ENCODE data around the gene SMARCC1.

SMARCC1 gene

DNA sequence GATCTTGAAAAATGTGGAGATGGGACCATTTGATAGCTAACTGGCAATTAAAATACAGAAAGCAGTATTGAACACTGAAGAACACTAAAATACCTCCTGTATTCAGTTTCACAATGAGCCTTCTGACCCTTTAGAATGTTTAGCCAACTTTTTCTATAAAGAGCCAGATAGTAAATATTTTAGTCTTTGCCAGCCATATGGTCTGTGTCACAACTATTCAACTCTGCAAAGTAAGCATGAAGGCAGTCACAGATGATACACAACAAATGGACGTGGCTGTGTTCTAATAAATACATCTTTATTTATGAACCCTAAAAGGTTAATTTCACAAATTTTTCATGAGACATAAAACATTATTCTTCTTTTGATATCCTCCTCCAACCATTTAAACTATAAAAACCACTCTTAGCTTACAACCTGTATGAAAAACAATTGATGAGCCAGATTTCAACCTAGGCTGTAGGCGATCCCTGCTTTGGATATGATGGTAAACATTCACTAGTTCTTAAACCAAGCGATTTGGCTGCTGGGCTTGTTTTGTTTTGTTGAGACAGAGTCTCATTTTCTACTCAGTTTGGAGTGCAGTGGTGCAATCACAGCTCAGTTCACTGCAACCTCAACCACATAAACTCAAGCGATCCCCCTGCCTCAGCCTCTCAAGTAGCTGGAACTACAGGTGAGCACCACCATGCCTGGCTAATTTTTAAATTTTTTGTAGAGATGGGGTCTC is 189.5 kb downstream of the SMARCC1 start:
- DNase-seq (ENCODE audit: low read depth in 1 of 2, low spot score in 1 of 2) = no peak

DNA sequence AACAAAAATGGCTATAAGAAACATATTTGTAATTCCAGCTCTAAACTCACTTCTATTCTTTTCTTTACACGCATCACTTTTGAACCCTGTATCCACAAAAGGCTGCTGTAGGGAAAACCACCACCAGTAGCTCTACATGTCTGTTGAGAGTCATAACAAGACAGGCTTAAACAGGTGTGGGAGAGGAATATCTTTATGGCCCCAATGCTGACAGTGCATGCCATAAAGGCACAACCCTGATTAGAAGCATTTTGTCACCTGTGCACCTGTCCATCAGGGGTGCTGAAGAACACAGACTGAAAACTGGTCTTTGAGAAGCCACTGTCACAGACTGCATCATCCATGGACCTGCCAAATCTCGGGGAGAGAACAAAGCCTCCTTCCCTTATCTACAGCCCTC is 191.5 kb downstream of the SMARCC1 start:
- DNase-seq (ENCODE audit: low read depth in 1 of 2, low spot score in 1 of 2) = no peak

DNA sequence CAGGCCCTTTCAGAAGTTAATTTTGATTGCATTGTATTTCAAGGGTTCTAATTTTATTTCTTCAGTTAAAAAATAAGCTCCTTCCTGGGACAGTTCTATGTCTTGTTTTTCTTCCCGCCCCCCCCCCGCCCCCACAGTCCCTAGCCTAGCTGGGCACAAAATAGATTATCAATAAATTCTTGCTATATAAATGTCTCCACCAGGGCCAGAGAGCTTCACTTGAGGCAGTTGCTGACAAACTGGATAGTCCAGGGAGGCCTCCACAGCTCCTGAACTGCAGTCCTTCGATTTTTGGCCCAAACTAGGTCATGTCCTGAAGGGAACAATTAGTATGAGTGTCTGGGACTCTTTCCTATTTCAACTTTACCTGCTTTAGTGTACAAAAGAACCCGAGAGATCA is 193.1 kb downstream of the SMARCC1 start:
- no peak for DNase-seq (ENCODE audit: low read depth in 1 of 2, low spot score in 1 of 2)

DNA sequence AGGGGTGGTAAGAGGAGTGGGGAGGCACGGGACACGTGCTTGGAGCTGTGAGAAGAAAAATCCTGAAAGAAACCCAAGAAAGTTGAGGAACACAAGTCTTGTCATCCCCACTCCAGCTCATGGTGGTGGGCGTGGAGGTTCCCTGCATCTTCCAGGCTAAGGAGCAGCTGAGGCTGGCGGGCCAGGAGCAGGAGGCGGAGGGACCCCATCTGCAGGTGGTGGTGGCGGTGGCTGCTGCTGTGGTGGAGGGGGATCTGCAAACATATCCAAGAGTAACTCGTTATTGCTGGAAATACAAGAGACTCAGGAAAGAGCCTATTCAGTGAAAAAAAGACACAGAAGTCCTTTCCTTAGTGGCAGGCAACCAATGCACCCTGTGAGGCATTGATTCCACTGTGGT is 193.6 kb downstream of the SMARCC1 start:
- no peak for DNase-seq (ENCODE audit: low read depth in 1 of 2, low spot score in 1 of 2)

DNA sequence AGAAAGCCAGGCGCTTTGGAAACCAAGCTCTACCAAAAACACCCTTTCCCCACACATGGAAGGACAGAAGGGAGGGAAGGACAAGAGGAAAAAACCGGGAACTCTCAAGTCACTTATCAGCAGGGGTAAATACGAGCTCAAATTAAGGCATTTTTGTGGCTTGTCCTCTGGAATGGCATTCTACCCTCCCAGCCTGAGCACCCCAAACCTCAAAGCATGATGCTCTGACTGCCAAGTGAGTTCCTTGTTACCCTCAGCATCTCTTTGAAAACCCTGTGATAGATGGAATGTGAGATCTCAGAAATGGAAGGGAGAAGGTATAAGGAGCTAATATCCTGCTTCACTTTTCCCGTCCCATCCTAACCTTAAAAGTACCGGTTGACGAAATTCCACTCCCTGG is 194.9 kb downstream of the SMARCC1 start:
- no peak for DNase-seq (ENCODE audit: low read depth in 1 of 2, low spot score in 1 of 2)

DNA sequence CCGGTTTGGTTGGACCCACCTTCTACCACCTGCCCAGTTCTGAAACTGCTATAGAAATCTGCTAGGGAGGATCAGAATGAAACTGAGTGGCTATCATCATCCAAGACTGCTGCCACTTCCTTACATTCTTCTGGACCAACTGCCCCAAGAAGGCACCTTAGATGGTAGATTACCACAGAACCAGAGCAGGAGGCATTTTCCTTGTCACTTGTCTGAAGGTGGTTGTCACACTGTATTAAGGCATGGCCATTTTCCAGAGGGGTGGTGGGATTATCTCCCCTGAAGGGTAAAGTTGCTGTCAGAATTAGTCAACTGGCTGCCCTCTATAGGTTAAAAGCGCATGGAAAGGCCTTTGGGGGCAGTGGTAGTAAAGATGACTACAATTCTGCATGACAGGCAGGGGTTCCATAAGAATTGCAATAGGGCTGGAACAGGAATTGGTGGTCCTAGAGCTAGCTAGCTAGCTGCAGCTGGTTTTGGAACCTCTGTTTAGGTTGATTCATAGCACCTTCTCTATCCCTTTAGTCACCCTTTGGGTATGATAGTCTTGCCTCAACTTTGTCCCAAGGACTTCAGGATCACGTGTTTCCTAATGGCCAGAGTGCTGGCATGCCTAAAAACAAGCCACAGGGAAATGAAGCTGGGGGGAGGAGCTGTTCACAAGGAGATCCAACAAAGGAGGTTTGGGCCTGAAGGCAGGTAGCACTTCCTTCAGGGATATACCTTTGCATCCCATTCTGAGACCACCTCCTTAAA is 198.2 kb downstream of the SMARCC1 start:
- no peak for DNase-seq (ENCODE audit: low read depth in 1 of 2, low spot score in 1 of 2)

DNA sequence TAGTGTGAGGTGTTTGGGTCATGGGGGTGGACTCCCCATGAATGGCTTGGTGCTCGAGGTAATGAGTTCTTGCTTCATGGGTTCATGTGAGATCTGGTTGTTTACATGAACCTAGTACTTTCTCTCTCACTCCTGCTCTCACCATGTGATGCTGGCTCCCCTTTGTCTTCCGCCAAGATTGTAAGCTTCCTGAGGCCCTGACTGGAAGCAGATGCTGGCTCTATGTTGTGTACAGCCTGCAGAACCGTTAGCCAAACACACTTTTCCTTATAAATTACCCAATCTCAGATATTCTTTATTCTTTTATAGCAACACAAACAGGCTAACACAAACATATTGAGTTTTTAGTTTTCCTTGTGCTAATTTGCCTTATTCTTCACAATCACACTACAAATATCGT is 199.9 kb downstream of the SMARCC1 start:
- no peak for DNase-seq (ENCODE audit: low read depth in 1 of 2, low spot score in 1 of 2)

DNA sequence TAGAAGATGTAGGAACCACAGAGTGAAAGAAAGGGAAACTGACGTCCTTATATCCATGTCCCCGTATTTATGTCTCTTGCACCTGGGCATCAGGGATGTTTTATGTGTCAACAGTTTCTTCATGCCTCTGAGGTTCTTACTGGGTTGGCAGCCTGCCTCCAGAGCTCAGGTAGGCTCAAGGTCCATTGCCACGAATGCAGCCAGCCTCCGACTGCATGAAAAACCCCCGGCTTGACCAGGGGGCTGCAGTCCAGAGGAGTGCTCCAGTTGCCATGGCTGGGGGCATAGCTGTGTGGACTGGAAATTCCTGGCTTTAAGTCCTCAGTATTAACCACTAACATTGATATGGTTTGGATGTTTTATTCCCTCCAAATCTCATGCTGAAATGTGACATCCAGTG is 200.3 kb downstream of the SMARCC1 start:
- DNase-seq (ENCODE audit: low read depth in 1 of 2, low spot score in 1 of 2) = no peak

DNA sequence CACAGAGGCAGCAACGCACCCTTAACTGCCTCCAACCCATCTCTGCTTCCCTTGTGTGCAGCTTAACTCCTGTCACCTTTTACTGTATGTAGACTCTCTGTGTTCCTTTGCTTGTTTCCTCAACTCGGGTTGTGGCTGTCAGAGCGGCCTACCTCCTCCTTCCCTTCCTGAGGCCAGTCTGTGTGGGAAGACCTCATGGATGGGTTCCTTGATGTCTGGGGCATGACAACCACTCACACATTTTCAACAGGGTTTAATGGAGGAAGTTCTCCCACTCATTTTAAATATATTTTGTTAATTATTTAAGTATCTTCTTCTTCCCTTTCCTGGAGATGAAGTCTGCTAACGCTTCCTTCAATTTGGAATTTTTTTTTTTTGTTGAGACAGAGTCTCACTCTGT is 201.2 kb downstream of the SMARCC1 start:
- no peak for DNase-seq (ENCODE audit: low read depth in 1 of 2, low spot score in 1 of 2)

DNA sequence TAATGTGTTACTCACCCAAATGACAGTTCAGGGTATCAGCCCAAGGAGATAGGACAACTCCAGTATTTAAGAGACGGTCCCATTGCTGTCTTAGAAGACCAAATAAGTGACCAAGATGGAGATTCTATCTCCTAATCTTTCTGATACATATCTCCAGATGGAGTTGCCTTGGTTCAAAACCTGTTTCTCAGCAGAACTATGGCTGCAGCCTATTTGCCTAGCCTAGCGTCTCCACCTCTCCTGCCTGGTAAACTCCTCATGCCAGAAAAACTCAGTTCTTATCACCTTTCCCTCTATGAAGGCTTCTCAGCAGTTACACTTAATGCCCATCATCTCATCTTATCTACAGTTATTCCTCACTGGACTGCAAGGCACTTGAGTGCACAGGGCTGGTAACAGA is 201.8 kb downstream of the SMARCC1 start:
- DNase-seq (ENCODE audit: low read depth in 1 of 2, low spot score in 1 of 2) = no peak

DNA sequence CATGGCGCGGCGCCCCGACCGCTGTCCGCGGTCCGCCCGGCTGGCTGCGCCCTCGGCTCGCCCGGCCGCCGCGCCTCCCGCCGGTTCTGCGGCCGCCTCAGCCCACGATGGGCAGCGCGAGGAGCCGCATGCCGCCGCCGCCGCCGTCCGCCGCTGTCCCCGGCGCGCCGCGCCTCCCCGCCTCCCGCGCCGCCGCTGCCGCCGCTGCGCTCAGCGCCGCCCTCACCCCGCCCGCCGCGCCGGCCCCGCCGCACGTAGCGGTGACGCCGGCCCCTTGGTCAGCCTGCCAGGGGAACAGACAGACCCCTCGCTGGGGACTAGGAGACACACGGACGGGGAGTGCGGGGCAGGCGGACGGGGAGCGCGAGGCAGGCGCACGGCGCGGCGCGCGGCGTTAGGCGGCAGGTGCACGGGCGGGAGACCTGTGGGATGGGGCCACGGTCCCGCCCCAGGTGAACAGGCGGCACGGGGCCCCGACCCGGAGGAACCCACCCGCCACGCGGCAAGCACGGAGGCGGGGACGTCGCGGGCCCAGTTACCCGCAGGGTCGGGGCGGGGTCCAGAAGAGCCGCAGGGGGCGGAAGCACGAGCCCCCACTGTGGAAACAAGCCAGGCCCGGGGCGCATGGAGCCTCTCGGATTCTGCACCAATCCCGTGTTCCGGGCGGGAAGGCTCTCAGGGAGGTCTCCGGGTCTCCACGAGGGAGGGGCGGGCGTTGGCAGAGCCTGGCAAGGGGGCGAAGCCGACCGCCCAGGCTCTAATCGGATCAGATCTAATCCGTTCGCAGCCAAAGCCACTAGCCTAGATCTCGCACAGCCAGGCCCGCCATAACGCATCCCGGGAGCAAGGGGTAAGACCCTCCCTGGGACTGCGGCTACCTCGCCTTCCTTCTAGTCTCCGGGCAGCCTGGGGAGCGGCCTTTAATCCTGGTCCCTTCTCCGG is 202.7 kb downstream of the SMARCC1 start, which contains the start of gene CSPG5:
CSPG5 (minus strand) TSS at position 175 of the 942 bp plus-strand sequence; CDS start at position 3, 172 bp downstream.
- DNase-seq (ENCODE audit: low read depth in 1 of 2, low spot score in 1 of 2) = peak in 1 of 2 donors; percentile 10

DNA sequence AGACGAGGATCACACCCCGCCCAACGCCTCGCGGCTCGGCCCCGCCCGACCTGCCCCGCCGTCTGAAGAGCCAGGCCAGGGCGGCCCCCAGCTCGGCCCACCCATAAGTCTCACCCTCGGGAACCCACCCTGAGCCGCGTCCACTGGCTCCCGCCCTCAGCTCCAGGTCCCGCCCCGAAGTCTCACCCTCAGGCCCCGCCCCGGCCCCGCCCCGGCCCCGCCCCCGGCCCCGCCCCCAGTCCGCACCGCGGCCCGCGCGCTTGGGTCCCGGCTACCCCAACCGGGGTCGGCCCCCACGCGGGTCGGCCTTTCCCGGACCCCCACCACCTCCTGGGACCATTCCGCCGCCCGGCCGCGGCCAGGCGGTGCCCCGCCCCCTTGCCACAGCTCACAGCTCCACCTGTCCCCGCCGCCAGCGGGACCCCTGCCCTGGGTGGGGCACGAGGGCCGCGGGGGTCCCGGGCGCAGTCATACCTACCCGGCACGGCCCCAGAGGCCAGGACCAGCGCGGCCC is 203.5 kb downstream of the SMARCC1 start:
- peak; percentile 12 to 21 for DNase-seq (ENCODE audit: low read depth in 1 of 2, low spot score in 1 of 2)

DNA sequence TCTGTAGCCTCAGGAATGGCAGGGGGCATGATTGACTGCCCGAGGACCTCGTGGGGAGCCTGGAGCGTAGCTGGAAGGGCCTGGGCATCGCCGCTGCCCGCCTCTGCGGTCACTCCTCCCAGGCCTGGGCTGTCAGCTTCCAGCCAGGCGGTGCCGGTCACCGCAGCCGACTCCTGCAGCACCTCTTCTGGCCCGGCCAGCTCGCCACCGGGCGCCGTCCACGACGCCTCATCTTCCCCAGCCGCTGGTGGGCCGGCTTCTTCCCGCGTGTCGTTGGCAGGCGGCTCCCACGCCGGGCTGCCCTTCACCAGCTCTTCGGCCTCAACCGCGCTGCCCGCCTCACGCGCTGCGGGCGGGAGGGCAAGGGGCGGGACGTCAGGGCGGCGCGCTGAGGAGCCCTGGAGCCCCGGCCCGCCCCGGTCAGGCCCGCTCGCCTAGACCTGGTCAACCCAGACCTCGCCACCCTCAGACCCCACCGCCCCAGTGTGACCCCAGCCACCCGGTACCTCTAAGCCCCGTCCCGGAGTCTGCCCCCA is 204.0 kb downstream of the SMARCC1 start:
- DNase-seq (ENCODE audit: low read depth in 1 of 2, low spot score in 1 of 2) = no peak

DNA sequence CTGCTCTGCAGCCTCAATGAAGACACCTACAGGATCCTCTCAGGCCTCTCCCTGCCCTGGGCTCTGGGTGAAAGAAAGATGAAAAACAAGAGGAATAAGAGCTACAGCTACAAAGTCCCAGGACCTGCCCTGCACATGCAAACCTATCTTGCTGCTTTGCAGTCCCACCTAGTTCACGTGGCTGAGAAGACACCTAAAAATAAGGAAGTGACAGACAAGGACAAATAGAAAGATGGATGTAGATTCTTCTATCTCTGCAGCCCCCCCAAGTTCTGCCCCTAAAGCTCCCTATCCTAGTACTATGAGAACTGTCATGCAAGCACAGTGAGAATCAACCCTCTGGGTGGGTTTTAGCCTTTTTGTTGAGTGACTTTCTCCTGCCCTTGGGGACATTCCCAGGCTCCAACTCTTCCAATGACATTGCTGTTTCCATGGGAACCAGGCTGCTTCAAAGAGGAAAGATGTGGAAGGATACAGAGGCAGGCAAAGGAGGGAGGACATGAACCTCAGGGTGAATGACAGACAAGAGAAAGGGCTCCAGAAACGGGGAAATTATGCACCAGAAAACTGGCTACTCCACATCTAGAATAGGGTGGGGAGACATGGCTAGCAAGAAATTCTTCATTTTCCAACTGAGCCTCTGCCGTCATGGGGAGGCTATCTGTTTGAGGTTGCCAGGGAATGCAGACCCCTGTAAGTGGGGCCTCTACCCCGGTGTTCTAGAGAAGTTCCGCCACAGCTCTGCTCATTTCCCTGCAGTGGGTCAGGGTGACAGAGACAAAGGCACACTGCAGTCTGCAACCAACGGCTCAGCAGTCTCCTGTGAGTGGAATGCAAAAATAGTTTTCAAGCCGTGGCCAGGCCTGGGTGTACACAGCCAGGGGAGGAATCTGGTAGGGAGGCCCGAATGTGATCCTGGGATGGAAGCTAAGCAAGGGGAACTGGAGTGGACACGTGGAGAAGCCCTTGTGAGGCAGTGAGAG is 208.2 kb downstream of the SMARCC1 start:
- no peak for DNase-seq (ENCODE audit: low read depth in 1 of 2, low spot score in 1 of 2)

DNA sequence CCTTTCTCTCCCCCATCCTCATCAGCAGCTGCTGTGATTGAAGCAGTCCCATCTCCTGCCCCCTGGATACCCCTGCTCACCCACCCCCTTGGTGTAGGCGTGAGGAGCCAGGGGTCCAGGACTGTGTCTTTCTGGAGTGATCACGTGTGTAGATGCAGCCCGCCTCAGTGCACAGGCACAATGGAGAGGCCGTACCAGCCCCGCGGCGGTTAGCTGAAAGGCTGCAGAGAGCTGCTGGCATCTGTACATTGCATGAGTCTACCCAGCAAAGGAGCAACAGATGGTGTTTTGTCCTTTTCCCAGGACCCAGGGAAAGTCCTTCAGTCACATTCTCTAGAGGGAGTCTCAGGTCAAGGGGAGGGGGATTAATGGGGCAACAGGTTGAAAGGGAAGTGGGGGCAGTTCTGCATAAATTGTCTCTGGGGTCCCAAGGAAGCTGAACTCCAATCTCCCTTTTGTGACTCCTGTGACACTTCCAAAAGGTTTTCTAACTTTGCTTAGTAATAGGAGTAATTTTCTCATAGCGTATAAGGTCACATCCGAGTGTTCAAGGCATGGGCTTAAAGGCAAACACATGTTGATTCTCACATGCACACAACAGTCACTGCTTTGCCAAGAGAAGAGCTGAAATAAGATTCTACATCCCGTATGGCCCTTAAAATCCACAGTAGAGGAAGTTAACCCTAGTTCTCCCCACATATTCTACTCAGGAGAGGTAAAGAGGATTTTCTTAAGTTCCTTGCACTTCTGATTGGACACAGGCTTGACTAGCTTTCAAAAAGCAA is 210.1 kb downstream of the SMARCC1 start:
- DNase-seq (ENCODE audit: low read depth in 1 of 2, low spot score in 1 of 2) = no peak

DNA sequence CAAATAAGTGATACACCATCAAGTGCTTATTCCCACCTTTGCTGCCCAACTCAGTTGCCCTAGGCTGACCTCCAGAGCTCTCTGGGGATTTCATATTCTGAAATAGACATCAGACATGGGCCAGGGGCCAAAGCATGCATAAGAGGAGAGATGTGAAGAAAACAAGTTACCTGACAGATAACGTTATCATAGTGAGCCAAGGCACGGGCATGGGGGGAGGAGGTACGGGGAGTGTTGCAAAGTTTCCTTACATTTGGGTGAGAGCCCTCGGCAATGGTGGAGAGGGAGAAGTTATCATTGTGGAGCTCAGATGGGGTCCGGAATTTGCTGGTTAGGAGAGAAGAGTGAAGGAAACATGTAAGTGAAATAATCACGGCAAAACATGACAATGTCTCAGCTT is 212.8 kb downstream of the SMARCC1 start:
- DNase-seq (ENCODE audit: low read depth in 1 of 2, low spot score in 1 of 2) = no peak

DNA sequence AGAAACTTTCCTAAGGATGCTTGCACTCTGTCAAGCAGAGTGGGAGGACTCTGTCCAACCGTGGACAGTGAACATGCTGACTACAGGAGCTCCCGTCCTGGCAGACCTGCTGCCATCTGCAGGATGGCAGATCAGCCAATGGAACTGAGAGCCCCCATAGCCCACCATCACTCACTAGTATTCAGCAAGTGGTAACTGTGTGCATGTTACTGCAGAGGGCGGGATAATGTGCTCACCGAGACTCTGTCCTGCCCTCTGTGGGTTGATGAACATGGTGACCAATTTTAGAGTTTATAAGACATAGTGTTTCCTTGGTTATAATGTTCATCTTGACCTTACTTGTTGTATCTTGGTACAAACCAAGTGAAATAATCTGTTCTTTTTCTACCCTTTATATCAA is 214.5 kb downstream of the SMARCC1 start:
- DNase-seq (ENCODE audit: low read depth in 1 of 2, low spot score in 1 of 2) = no peak

DNA sequence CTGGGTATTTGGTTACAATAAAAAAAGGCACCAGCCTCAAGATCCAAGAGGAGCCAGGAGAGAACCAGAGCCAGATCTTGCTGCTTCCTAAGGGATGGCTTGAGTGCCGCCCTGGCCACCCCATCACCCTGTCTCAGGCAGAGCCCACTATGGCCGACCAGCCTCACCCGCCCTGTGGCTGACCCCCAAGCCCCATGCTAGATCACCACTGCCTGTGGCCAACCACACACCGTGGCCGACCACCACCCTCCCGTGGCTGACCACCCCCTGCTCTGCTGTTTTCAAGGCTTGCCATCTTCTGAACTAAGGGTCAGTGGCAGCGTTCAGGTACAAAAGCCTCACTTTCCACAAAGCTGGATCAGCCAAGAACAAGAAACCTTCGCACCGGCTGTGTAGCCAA is 215.0 kb downstream of the SMARCC1 start:
- DNase-seq (ENCODE audit: low read depth in 1 of 2, low spot score in 1 of 2) = no peak

Measured in stimulated activated CD4-positive, alpha-beta T cell treated with anti-CD3 and anti-CD28 coated beads, Interleukin-15, amount 100 ng/mL, for 1 hour (primary cell).